Epithelial cell of esophagus (primary cell): ENCODE measurements around the gene ZNF385D.

ENCODE experiments used
- DNase-seq: peaks from one replicate; pipeline ENCODE4 v3.0.0; 2010; ENCODE audit warnings: low read depth
- H3K4me3 ChIP-seq: 2 replicates; pipeline ENCODE4 v1.5.1; 2011; ENCODE audit warnings: mild to moderate bottlenecking, low read length, control low read depth
- CTCF ChIP-seq: IDR thresholded peaks from 2 replicates; pipeline ENCODE4 v1.5.1; 2011; ENCODE audit warnings: low read depth, mild to moderate bottlenecking, low read length, control low read depth, inconsistent platforms; ENCODE audit not compliant: insufficient read depth; ENCODE audit errors: missing control alignments

Gene ZNF385D

GRCh38 chr3:21587894-21588293 lies 163.1 kb downstream of the ZNF385D start:
- TF ChIP-seq CTCF = no peak
- no peak overlapping the region for H3K4me3 ChIP-seq
- no peak for DNase-seq

- no peak overlapping the region for H3K4me3 ChIP-seq
- no peak for TF ChIP-seq CTCF
- DNase-seq = no peak
Measured at GRCh38 chr3:21585216-21585740, 165.7 kb downstream of the ZNF385D start.

- H3K4me3 ChIP-seq = no peak overlapping the region
- TF ChIP-seq CTCF = no peak
- DNase-seq = peak; percentile 35
Measured at GRCh38 chr3:21573291-21573690, 177.7 kb downstream of the ZNF385D start.

- TF ChIP-seq CTCF = no peak
- DNase-seq = no peak
- H3K4me3 ChIP-seq = no peak overlapping the region
Measured at GRCh38 chr3:21564531-21564930, 186.5 kb downstream of the ZNF385D start.

- DNase-seq = no peak
- no peak overlapping the region for H3K4me3 ChIP-seq
- TF ChIP-seq CTCF = no peak
Measured at GRCh38 chr3:21562243-21562642, 188.8 kb downstream of the ZNF385D start.

- H3K4me3 ChIP-seq = no peak overlapping the region
- no peak for DNase-seq
- TF ChIP-seq CTCF = no peak
Measured at GRCh38 chr3:21561472-21561871, 189.5 kb downstream of the ZNF385D start.

GRCh38 chr3:21551019-21551418 lies 200.0 kb downstream of the ZNF385D start:
- peak; percentile 24 for TF ChIP-seq CTCF
- peak; percentile 13 for DNase-seq
- H3K4me3 ChIP-seq = no peak overlapping the region
